IMR-90 (cell line): Measurements from ENCODE around the gene FOXR1.
"Not testable (repeated sequence)": the region's sequence is repeated elsewhere in the genome, so short reads cannot be mapped to it uniquely, and the experiment has no call there.

Source experiments
- USF2 ChIP-seq: fragments of 150-350 bp; IDR thresholded peaks from 2 replicates; pipeline ENCODE4 v1.6.1; 2017; ENCODE audit warnings: mild to moderate bottlenecking, antibody characterized with exemption, low read length, low read depth
- TF ChIP-seq, protein P1 (sequence below): fragments of 150-350 bp; IDR thresholded peaks from 2 replicates; pipeline ENCODE4 v1.6.1; 2016; ENCODE audit warnings: low read depth, mild to moderate bottlenecking, low read length, moderate library complexity, borderline replicate concordance

DNA sequence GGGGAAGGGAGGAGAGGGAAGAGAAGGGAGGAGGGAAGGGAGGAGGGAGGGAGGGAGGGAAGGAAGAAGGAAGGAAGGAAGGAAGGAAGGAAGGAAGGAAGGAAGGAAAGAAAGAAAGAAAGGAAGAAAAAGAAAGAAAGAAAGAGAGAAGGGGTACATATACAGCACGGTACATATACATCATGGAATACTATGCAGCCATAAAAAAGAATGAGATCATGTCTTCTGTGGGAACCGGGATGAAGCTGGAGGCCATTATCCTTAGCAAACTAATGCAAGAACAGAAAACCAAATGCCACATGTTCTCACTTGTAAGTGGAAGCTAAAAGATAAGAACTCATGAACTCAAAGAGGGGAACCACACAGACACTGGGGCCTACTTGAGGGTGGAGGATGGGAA is 2.1 kb upstream of the FOXR1 start:
- TF ChIP-seq, protein P1, sequence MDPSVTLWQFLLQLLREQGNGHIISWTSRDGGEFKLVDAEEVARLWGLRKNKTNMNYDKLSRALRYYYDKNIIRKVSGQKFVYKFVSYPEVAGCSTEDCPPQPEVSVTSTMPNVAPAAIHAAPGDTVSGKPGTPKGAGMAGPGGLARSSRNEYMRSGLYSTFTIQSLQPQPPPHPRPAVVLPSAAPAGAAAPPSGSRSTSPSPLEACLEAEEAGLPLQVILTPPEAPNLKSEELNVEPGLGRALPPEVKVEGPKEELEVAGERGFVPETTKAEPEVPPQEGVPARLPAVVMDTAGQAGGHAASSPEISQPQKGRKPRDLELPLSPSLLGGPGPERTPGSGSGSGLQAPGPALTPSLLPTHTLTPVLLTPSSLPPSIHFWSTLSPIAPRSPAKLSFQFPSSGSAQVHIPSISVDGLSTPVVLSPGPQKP: not testable (repeated sequence)
- not testable (repeated sequence) for TF ChIP-seq USF2
